HepG2 (cell line): ENCODE data around the gene NDUFAF3. TPM values are rescaled to one million over a fixed set of nuclear protein-coding genes. Genes with fewer than 3 reads are reported as not detected.
A peak's percentile ranks its signal among the peaks of the same experiment; 100 is the strongest.

ENCODE experiments used
- ATF3 ChIP-seq: sonication (generic); formaldehyde crosslinking; IDR thresholded peaks from 2 replicates; pipeline ENCODE4 v1.4.0; 2020; ENCODE audit warnings: missing genetic modification reagents
- CEBPG ChIP-seq: IDR thresholded peaks from 2 replicates; pipeline ENCODE4 v1.6.1; 2016
- CERS6 ChIP-seq: sonication (generic); formaldehyde crosslinking; IDR thresholded peaks from 2 replicates; pipeline ENCODE4 v1.5.0; 2020; ENCODE audit warnings: missing genetic modification reagents
- CREM ChIP-seq, 2 experiments: sonication (generic) in 1 of 2; formaldehyde crosslinking in 1 of 2; IDR thresholded peaks; 2 replicates each; pipeline versions ENCODE4 v1.4.0 to v1.6.1; 2016 to 2020; ENCODE audit warnings: antibody characterized with exemption in 1 of 2, mild to moderate bottlenecking in 1 of 2, missing genetic modification reagents in 1 of 2
- ESRRA ChIP-seq: sonication (generic); formaldehyde crosslinking; IDR thresholded peaks from 2 replicates; pipeline ENCODE4 v1.5.1; 2020; ENCODE audit warnings: mild to moderate bottlenecking, low read depth, missing genetic modification reagents
- FOXK2 ChIP-seq: fragments of 450-650 bp; IDR thresholded peaks from 2 replicates; pipeline ENCODE4 v1.6.1; 2016
- GMEB1 ChIP-seq: sonication (generic); formaldehyde crosslinking; IDR thresholded peaks from 2 replicates; pipeline ENCODE4 v1.5.1; 2020; ENCODE audit warnings: missing genetic modification reagents, mild to moderate bottlenecking, borderline replicate concordance
- GTF2F1 ChIP-seq: fragments of 150-350 bp; IDR thresholded peaks from 2 replicates; pipeline ENCODE4 v1.6.1; 2014; ENCODE audit warnings: low read length
- HDAC2 ChIP-seq: sonication (generic); formaldehyde crosslinking; IDR thresholded peaks from 2 replicates; pipeline ENCODE4 v1.4.0; 2020; ENCODE audit warnings: missing genetic modification reagents
- HOXA5 ChIP-seq: sonication (generic); formaldehyde crosslinking; IDR thresholded peaks from 2 replicates; pipeline ENCODE4 v1.4.0; 2020; ENCODE audit warnings: missing genetic modification reagents
- LCORL ChIP-seq, 2 experiments: fragments of 450-650 bp in 1 of 2; sonication (generic) in 1 of 2; formaldehyde crosslinking in 1 of 2; IDR thresholded peaks; 2 replicates each; pipeline versions ENCODE4 v1.5.0 to v1.6.1; 2017 to 2020; ENCODE audit warnings: antibody characterized with exemption in 1 of 2, missing genetic modification reagents in 1 of 2
- PCBP1 ChIP-seq: fragments of 200-400 bp; formaldehyde crosslinking; IDR thresholded peaks from 2 replicates; pipeline ENCODE4 v1.6.1; 2017; ENCODE audit warnings: mild to moderate bottlenecking, low read depth, low read length, borderline replicate concordance
- POLR2A ChIP-seq, 2 experiments: IDR thresholded peaks; 2 replicates each; pipeline ENCODE4 v1.6.1; 2011; ENCODE audit warnings: low read depth in 2 of 2, low read length in 2 of 2, mild to moderate bottlenecking in 1 of 2, moderate library complexity in 1 of 2; ENCODE audit not compliant: insufficient read depth in 1 of 2
- RELA ChIP-seq: sonication (generic); formaldehyde crosslinking; IDR thresholded peaks from 2 replicates; pipeline ENCODE4 v1.4.0; 2020; ENCODE audit warnings: missing genetic modification reagents
- REPIN1 ChIP-seq: sonication (generic); formaldehyde crosslinking; IDR thresholded peaks from 2 replicates; pipeline ENCODE4 v1.8.0; 2022; ENCODE audit warnings: missing genetic modification reagents, low read depth, mild to moderate bottlenecking, borderline replicate concordance
- TOPORS ChIP-seq: sonication (generic); formaldehyde crosslinking; IDR thresholded peaks from 2 replicates; pipeline ENCODE4 v1.8.0; 2023; ENCODE audit warnings: mild to moderate bottlenecking, missing genetic modification reagents
- ZBTB49 ChIP-seq: sonication (generic); formaldehyde crosslinking; IDR thresholded peaks from 2 replicates; pipeline ENCODE4 v1.4.0; 2020; ENCODE audit warnings: missing genetic modification reagents, borderline replicate concordance
- ZFP36L2 ChIP-seq: sonication (generic); formaldehyde crosslinking; IDR thresholded peaks from 2 replicates; pipeline ENCODE4 v1.4.0; 2020; ENCODE audit warnings: missing genetic modification reagents
- ZFP41 ChIP-seq: sonication (generic); formaldehyde crosslinking; IDR thresholded peaks from 2 replicates; pipeline ENCODE4 v1.4.0; 2020; ENCODE audit warnings: mild to moderate bottlenecking, missing genetic modification reagents, borderline replicate concordance
- ZNF12 ChIP-seq: sonication (generic); formaldehyde crosslinking; IDR thresholded peaks from 2 replicates; pipeline ENCODE4 v1.5.0; 2020; ENCODE audit warnings: missing genetic modification reagents
- ZNF234 ChIP-seq: sonication (generic); formaldehyde crosslinking; conservative IDR thresholded peaks from 2 replicates; pipeline ENCODE4 v1.5.1; 2020; ENCODE audit warnings: mild to moderate bottlenecking, missing genetic modification reagents
- ZNF274 ChIP-seq: sonication (generic); formaldehyde crosslinking; IDR thresholded peaks from 2 replicates; pipeline ENCODE4 v1.5.1; 2020; ENCODE audit warnings: mild to moderate bottlenecking, missing genetic modification reagents
- ZNF333 ChIP-seq: sonication (generic); formaldehyde crosslinking; IDR thresholded peaks from 2 replicates; pipeline ENCODE4 v1.4.0; 2020; ENCODE audit warnings: mild to moderate bottlenecking, missing genetic modification reagents, borderline replicate concordance
- ZNF451 ChIP-seq: sonication (generic); formaldehyde crosslinking; IDR thresholded peaks from 2 replicates; pipeline ENCODE4 v1.5.0; 2020; ENCODE audit warnings: mild to moderate bottlenecking, missing genetic modification reagents
- ZNF496 ChIP-seq: sonication (generic); formaldehyde crosslinking; IDR thresholded peaks from 2 replicates; pipeline ENCODE4 v1.8.1; 2023; ENCODE audit warnings: mild to moderate bottlenecking, moderate library complexity, missing genetic modification reagents; ENCODE audit not compliant: insufficient replicate concordance
- ZSCAN31 ChIP-seq: sonication (generic); formaldehyde crosslinking; IDR thresholded peaks from 2 replicates; pipeline ENCODE4 v1.5.0; 2020; ENCODE audit warnings: low read depth, mild to moderate bottlenecking, missing genetic modification reagents
- polyA plus RNA-seq, 8 experiments: library from polyadenylated mRNA; depleted of rRNA in 3 of 8; stranded (reverse) in 7 of 8; unstranded in 1 of 8; fragments of >200 nt; fragmentation: Illumina TruSeq in 4 of 8; extraction: Trizol in 4 of 8; gene quantifications; 2 replicates each; pipeline versions ENCODE4 v1.2.1 to v1.2.3, GENCODE V29; 2011 to 2016; ENCODE audit warnings: low read depth in 4 of 8, missing spikeins in 1 of 8, mixed read lengths in 1 of 8; ENCODE audit not compliant: insufficient read depth in 1 of 8
- total RNA-seq, 5 experiments: library from RNA; depleted of rRNA; stranded (reverse); fragments of >200 nt; fragmentation: Illumina TruSeq; extraction: Trizol; gene quantifications; 2 replicates each; pipeline ENCODE4 v1.2.3, GENCODE V29; 2016; ENCODE audit warnings: low read depth in 1 of 5

Gene NDUFAF3
- total and polyA plus RNA-seq, 2 of the 13 experiments (the other 11 are each of a cell fraction or from before 2014, with no cell fraction given), result 39.0 to 50.0 TPM

GRCh38 chr3:49007068-49007770 lies 14.7 kb upstream of the NDUFAF3 start, which contains the start of gene WDR6 (continued):
- TF ChIP-seq GMEB1 (CRISPR knock-in tag) (peak; percentile 81), ZFP36L2 (CRISPR knock-in tag) (no peak), ZFP41 (CRISPR knock-in tag) (no peak), HOXA5 (CRISPR knock-in tag) (no peak), FOXK2 (peak; percentile 58), CREM (IDR thresholded peaks at IDR 0.05) (peak; percentile 48), CREM (CRISPR knock-in tag; IDR thresholded peaks at IDR 0.05) (no peak), ZNF333 (CRISPR knock-in tag) (no peak; the same call in 1 of the 2 replicates), CERS6 (no peak), CEBPG (CRISPR knock-in tag) (peak; percentile 57), ZNF234 (CRISPR knock-in tag) (no peak), ZNF274 (CRISPR knock-in tag) (peak; percentile 62; the same call in 1 of the 2 replicates), LCORL (IDR thresholded peaks at IDR 0.05) (no peak), LCORL (CRISPR knock-in tag; IDR thresholded peaks at IDR 0.05) (peak; percentile 56; the same call in 1 of the 2 replicates), ZNF451 (CRISPR knock-in tag) (peak; percentile 79; the same call in 1 of the 2 replicates), REPIN1 (CRISPR knock-in tag) (no peak; the same call in 1 of the 2 replicates), ESRRA (CRISPR knock-in tag) (peak; percentile 38), ZBTB49 (CRISPR knock-in tag) (no peak), GTF2F1 (no peak), ZNF496 (no peak), PCBP1 (0 out of 2 replicates have a peak, but pooled peaks have one; percentile 54), POLR2A (IDR thresholded peaks at IDR 0.05; ENCODE audit: insufficient read depth in 1 of 2, low read depth in 2 of 2, low read length in 2 of 2) (peak in 1 of 2 experiments; percentile 90; a peak in 2 of 4 replicates), RELA (CRISPR knock-in tag) (no peak), HDAC2 (CRISPR knock-in tag) (peak; percentile 45), ZSCAN31 (CRISPR knock-in tag) (peak; percentile 59; the same call in 1 of the 2 replicates), ZNF12 (no peak), ATF3 (CRISPR knock-in tag) (no peak; the same call in 1 of the 2 replicates), TOPORS (CRISPR knock-in tag) (peak; percentile 70)
